NCI-H226 (cell line): ENCODE measurements around the gene METTL6.
"Not testable (repeated sequence)": the region's sequence is repeated elsewhere in the genome, so short reads cannot be mapped to it uniquely, and the experiment has no call there.

Source experiments
- DNase-seq: peaks from one replicate; pipeline ENCODE4 v3.0.0-alpha.2; 2015

METTL6 gene

GRCh38 chr3:15450438-15451215 lies 23.3 kb upstream of the METTL6 start:
- no peak for DNase-seq

- no peak for DNase-seq
Measured at GRCh38 chr3:15449489-15450224, 22.3 kb upstream of the METTL6 start.

GRCh38 chr3:15443826-15444524 lies 16.6 kb upstream of the METTL6 start:
- DNase-seq = no peak

- DNase-seq = no peak
Measured at GRCh38 chr3:15440891-15441290, 13.5 kb upstream of the METTL6 start.

- peak; percentile 10 for DNase-seq
Measured at GRCh38 chr3:15439476-15439875, 12.1 kb upstream of the METTL6 start.

GRCh38 chr3:15438983-15439382 lies 11.6 kb upstream of the METTL6 start:
- no peak for DNase-seq

GRCh38 chr3:15436246-15436645 lies 8.9 kb upstream of the METTL6 start:
- no peak for DNase-seq

- no peak for DNase-seq
Measured at GRCh38 chr3:15434756-15435155, 7.4 kb upstream of the METTL6 start.

GRCh38 chr3:15433531-15433930 lies 6.2 kb upstream of the METTL6 start:
- DNase-seq = no peak

GRCh38 chr3:15431256-15431837 lies 4.0 kb upstream of the METTL6 start:
- no peak for DNase-seq

GRCh38 chr3:15430624-15431023 lies 3.3 kb upstream of the METTL6 start:
- no peak for DNase-seq

- DNase-seq = no peak
Measured at GRCh38 chr3:15429080-15429479, 1.7 kb upstream of the METTL6 start.

- peak; percentile 41 for DNase-seq
Measured at GRCh38 chr3:15428539-15428938, 1.2 kb upstream of the METTL6 start.

GRCh38 chr3:15427981-15428380 lies 637 bp upstream of the METTL6 start:
- DNase-seq = no peak

- DNase-seq = no peak
Measured at GRCh38 chr3:15426579-15427118, 695 bp downstream of the METTL6 start.

GRCh38 chr3:15420871-15421270 lies 6.5 kb downstream of the METTL6 start:
- DNase-seq = no peak

GRCh38 chr3:15410966-15411365 lies 16.4 kb downstream of the METTL6 start:
- DNase-seq = not testable (repeated sequence)

GRCh38 chr3:15409774-15410173 lies 17.6 kb downstream of the METTL6 start:
- DNase-seq = no peak

- DNase-seq = no peak
Measured at GRCh38 chr3:15409239-15409638, 18.1 kb downstream of the METTL6 start.

GRCh38 chr3:15405448-15406050 lies 21.8 kb downstream of the METTL6 start:
- no peak for DNase-seq

- no peak for DNase-seq
Measured at GRCh38 chr3:15404767-15405166, 22.6 kb downstream of the METTL6 start.

GRCh38 chr3:15403965-15404364 lies 23.4 kb downstream of the METTL6 start:
- no peak for DNase-seq

GRCh38 chr3:15403495-15403894 lies 23.8 kb downstream of the METTL6 start:
- no peak for DNase-seq
